Measurements from ENCODE around the gene CCDC102B. TPM values are rescaled to one million over a fixed set of nuclear protein-coding genes. Genes with fewer than 3 reads are reported as not detected.

CCDC102B gene
- total RNA-seq, 2 donors from 2014 or later = 10.6 to 24.6 TPM

- ATAC-seq (ENCODE audit: insufficient number of reproducible peaks, low FRiP score, low read depth) (no peak), DNase-seq (ENCODE audit: low spot score) (no peak)
- Histone ChIP-seq H3K27me3 (replicated peaks; ENCODE audit: insufficient read depth) (no peaks in the 10 kb centered on the region), H3K4me1 (ENCODE audit: control insufficient read depth in 1 of 2, low read depth in 2 of 2) (no peaks in the 10 kb centered on the region), H3K4me3 (no peak overlapping the region), H3K9me3 (no peaks in the 10 kb centered on the region), H3K27ac (no peak overlapping the region), H3K36me3 (no peaks in the 10 kb centered on the region)
- no peak for TF ChIP-seq CTCF (IDR thresholded peaks at IDR 0.05)
Observed at GRCh38 chr18:68766433-68766832, 31.4 kb upstream of the CCDC102B start.

GRCh38 chr18:68769461-68769860, 28.4 kb upstream of the CCDC102B start:
- no peak for TF ChIP-seq CTCF (IDR thresholded peaks at IDR 0.05)
- Histone ChIP-seq H3K36me3 (no peaks in the 10 kb centered on the region), H3K27me3 (replicated peaks; ENCODE audit: insufficient read depth) (no peaks in the 10 kb centered on the region), H3K27ac (no peak overlapping the region), H3K4me3 (no peak overlapping the region), H3K4me1 (ENCODE audit: control insufficient read depth in 1 of 2, low read depth in 2 of 2) (peaks cover 0 to 5% of the 10 kb centered on the region in 2 donors), H3K9me3 (no peaks in the 10 kb centered on the region)
- DNase-seq (ENCODE audit: low spot score) (no peak), ATAC-seq (ENCODE audit: insufficient number of reproducible peaks, low FRiP score, low read depth) (no peak)

- ATAC-seq (ENCODE audit: insufficient number of reproducible peaks, low FRiP score, low read depth) (no peak), DNase-seq (ENCODE audit: low spot score) (no peak)
- Histone ChIP-seq H3K4me3 (peak overlapping the region; percentile 29), H3K27ac (no peak overlapping the region), H3K27me3 (replicated peaks; ENCODE audit: insufficient read depth) (no peaks in the 10 kb centered on the region), H3K36me3 (no peaks in the 10 kb centered on the region), H3K9me3 (no peaks in the 10 kb centered on the region), H3K4me1 (ENCODE audit: control insufficient read depth in 1 of 2, low read depth in 2 of 2) (peaks cover 0 to 5% of the 10 kb centered on the region in 2 donors)
- no peak for TF ChIP-seq CTCF (IDR thresholded peaks at IDR 0.05)
Observed at GRCh38 chr18:68772268-68772667, 25.6 kb upstream of the CCDC102B start.

GRCh38 chr18:68778280-68778886, 19.5 kb upstream of the CCDC102B start:
- Histone ChIP-seq H3K9me3 (no peaks in the 10 kb centered on the region), H3K27me3 (replicated peaks; ENCODE audit: insufficient read depth) (no peaks in the 10 kb centered on the region), H3K4me3 (no peak overlapping the region), H3K4me1 (ENCODE audit: control insufficient read depth in 1 of 2, low read depth in 2 of 2) (no peaks in the 10 kb centered on the region), H3K36me3 (no peaks in the 10 kb centered on the region), H3K27ac (no peak overlapping the region)
- DNase-seq (ENCODE audit: low spot score) (no peak), ATAC-seq (ENCODE audit: insufficient number of reproducible peaks, low FRiP score, low read depth) (no peak)
- TF ChIP-seq CTCF (IDR thresholded peaks at IDR 0.05) = no peak

GRCh38 chr18:68779169-68779568, 18.7 kb upstream of the CCDC102B start:
- ATAC-seq (ENCODE audit: insufficient number of reproducible peaks, low FRiP score, low read depth) = no peak

More at GRCh38 chr18:68779169-68779568, 18.7 kb upstream of the CCDC102B start:
- H3K27ac ChIP-seq = no peak overlapping the region
- DNase-seq (ENCODE audit: low spot score) = no peak
- no peaks in the 10 kb centered on the region for H3K27me3 ChIP-seq (replicated peaks; ENCODE audit: insufficient read depth)
- H3K4me1 ChIP-seq (ENCODE audit: control insufficient read depth in 1 of 2, low read depth in 2 of 2) = no peaks in the 10 kb centered on the region
- no peak for TF ChIP-seq CTCF (IDR thresholded peaks at IDR 0.05)
- H3K4me3 ChIP-seq = no peak overlapping the region
- no peaks in the 10 kb centered on the region for H3K36me3 ChIP-seq
- H3K9me3 ChIP-seq = no peaks in the 10 kb centered on the region

All from thoracic aorta (tissue), 2 donors.